ENCODE measurements around the gene MAP3K13. TPM values are rescaled to one million over a fixed set of nuclear protein-coding genes. Genes with fewer than 3 reads are reported as not detected.
"Not testable (repeated sequence)": the region's sequence is repeated elsewhere in the genome, so short reads cannot be mapped to it uniquely, and the experiment has no call there.

MAP3K13 gene
- total RNA-seq, 2 donors from 2014 or later = 34.0 to 46.9 TPM

- Histone ChIP-seq H3K9ac (ENCODE audit: low read depth in 2 of 2, low read length in 2 of 2) (no peak overlapping the region), H3K4me1 (no peaks in the 10 kb centered on the region), H3K4me3 (no peak overlapping the region), H3K36me3 (no peaks in the 10 kb centered on the region), H3K27me3 (no peaks in the 10 kb centered on the region), H3K9me3 (no peaks in the 10 kb centered on the region), H3K27ac (no peak overlapping the region)
- DNase-seq = no peak
- intact Hi-C loops (cut with DNase I) = no loop called here
- TF ChIP-seq, protein P1, sequence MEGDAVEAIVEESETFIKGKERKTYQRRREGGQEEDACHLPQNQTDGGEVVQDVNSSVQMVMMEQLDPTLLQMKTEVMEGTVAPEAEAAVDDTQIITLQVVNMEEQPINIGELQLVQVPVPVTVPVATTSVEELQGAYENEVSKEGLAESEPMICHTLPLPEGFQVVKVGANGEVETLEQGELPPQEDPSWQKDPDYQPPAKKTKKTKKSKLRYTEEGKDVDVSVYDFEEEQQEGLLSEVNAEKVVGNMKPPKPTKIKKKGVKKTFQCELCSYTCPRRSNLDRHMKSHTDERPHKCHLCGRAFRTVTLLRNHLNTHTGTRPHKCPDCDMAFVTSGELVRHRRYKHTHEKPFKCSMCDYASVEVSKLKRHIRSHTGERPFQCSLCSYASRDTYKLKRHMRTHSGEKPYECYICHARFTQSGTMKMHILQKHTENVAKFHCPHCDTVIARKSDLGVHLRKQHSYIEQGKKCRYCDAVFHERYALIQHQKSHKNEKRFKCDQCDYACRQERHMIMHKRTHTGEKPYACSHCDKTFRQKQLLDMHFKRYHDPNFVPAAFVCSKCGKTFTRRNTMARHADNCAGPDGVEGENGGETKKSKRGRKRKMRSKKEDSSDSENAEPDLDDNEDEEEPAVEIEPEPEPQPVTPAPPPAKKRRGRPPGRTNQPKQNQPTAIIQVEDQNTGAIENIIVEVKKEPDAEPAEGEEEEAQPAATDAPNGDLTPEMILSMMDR (IDR thresholded peaks at IDR 0.05) = no peak
Observed at GRCh38 chr3:185439745-185440466, 77.0 kb downstream of the MAP3K13 start.

GRCh38 chr3:185442031-185442430 is 79.1 kb downstream of the MAP3K13 start:
- intact Hi-C loops (cut with DNase I) = no loop called here
- no peak overlapping the region for H3K4me3 ChIP-seq
- H3K9ac ChIP-seq (ENCODE audit: low read depth in 2 of 2, low read length in 2 of 2) = no peak overlapping the region
- no peaks in the 10 kb centered on the region for H3K9me3 ChIP-seq
- H3K27ac ChIP-seq = no peak overlapping the region
- no peak for DNase-seq
- no peaks in the 10 kb centered on the region for H3K36me3 ChIP-seq
- no peaks in the 10 kb centered on the region for H3K27me3 ChIP-seq
- TF ChIP-seq, protein P1 (IDR thresholded peaks at IDR 0.05) = no peak
- H3K4me1 ChIP-seq = no peaks in the 10 kb centered on the region

GRCh38 chr3:185444329-185444728 is 81.4 kb downstream of the MAP3K13 start:
- TF ChIP-seq, protein P1 (IDR thresholded peaks at IDR 0.05) = no peak
- Histone ChIP-seq H3K27me3 (no peaks in the 10 kb centered on the region), H3K4me3 (no peak overlapping the region), H3K9me3 (no peaks in the 10 kb centered on the region), H3K27ac (no peak overlapping the region), H3K4me1 (no peaks in the 10 kb centered on the region), H3K9ac (ENCODE audit: low read depth in 2 of 2, low read length in 2 of 2) (no peak overlapping the region), H3K36me3 (no peaks in the 10 kb centered on the region)
- DNase-seq = no peak
- intact Hi-C loops (cut with DNase I) = no loop called here

- H3K9me3 ChIP-seq = no peaks in the 10 kb centered on the region
- intact Hi-C loops (cut with DNase I) = no loop called here
- H3K27me3 ChIP-seq = no peaks in the 10 kb centered on the region
- no peaks in the 10 kb centered on the region for H3K36me3 ChIP-seq
- no peaks in the 10 kb centered on the region for H3K4me1 ChIP-seq
- DNase-seq = no peak
- H3K4me3 ChIP-seq = no peak overlapping the region
- H3K27ac ChIP-seq = no peak overlapping the region
- TF ChIP-seq, protein P1 (IDR thresholded peaks at IDR 0.05) = no peak
- no peak overlapping the region for H3K9ac ChIP-seq (ENCODE audit: low read depth in 2 of 2, low read length in 2 of 2)
Observed at GRCh38 chr3:185448107-185448506, 85.2 kb downstream of the MAP3K13 start.

DNA sequence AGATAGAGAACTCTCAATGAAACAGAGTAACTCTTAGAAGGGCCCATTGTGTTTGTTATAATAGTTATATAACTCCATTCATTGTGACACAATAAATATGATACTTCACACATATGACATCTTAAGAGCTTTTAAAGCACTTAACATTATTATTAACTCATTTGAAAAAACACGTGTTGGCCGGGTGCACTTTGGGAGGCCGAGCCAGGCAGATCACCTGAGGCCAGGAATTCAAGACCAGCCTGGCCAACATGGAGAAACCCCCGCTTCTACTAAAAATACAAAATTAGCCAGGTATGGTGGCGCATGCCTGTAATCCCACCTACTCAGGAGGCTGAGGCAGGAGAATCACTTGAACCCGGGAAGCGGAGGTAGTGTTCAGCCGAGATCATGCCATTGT is 88.5 kb downstream of the MAP3K13 start:
- H3K36me3 ChIP-seq; H3K4me1 ChIP-seq; H3K9ac ChIP-seq (ENCODE audit: low read depth in 2 of 2, low read length in 2 of 2); H3K27me3 ChIP-seq; H3K4me3 ChIP-seq; H3K9me3 ChIP-seq; intact Hi-C loops (cut with DNase I); H3K27ac ChIP-seq; DNase-seq: not testable (repeated sequence)

DNA sequence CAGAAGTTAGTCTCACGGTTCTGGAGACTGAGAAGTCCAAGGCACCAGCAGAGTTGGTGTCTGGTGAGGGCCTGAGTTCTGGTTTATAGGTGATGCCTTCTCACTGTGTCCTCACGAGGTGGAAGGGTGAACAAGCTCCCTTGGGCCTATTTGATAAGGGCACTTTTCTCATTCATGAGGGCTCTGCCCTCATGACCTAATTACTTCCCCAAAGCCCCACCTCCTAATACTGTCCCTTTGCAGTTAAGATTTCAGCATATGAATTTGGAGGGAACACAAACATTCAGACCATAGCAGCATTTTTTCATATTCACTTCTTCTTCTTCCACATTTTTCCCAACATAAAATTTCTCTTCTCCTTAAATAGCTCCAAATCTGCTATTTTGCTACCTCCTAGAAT is 94.4 kb downstream of the MAP3K13 start:
- Histone ChIP-seq H3K9me3 (no peaks in the 10 kb centered on the region), H3K4me1 (no peaks in the 10 kb centered on the region), H3K27me3 (no peaks in the 10 kb centered on the region), H3K36me3 (no peaks in the 10 kb centered on the region), H3K4me3 (no peak overlapping the region), H3K9ac (ENCODE audit: low read depth in 2 of 2, low read length in 2 of 2) (no peak overlapping the region), H3K27ac (no peak overlapping the region)
- DNase-seq = no peak
- intact Hi-C loops (cut with DNase I) = no loop called here
- TF ChIP-seq, protein P1 (IDR thresholded peaks at IDR 0.05) = no peak

All from colonic mucosa (tissue), 4 donors.